ENCODE data around the gene AFF1.
"Not testable (repeated sequence)": the region's sequence is repeated elsewhere in the genome, so short reads cannot be mapped to it uniquely, and the experiment has no call there.

AFF1 gene

DNA sequence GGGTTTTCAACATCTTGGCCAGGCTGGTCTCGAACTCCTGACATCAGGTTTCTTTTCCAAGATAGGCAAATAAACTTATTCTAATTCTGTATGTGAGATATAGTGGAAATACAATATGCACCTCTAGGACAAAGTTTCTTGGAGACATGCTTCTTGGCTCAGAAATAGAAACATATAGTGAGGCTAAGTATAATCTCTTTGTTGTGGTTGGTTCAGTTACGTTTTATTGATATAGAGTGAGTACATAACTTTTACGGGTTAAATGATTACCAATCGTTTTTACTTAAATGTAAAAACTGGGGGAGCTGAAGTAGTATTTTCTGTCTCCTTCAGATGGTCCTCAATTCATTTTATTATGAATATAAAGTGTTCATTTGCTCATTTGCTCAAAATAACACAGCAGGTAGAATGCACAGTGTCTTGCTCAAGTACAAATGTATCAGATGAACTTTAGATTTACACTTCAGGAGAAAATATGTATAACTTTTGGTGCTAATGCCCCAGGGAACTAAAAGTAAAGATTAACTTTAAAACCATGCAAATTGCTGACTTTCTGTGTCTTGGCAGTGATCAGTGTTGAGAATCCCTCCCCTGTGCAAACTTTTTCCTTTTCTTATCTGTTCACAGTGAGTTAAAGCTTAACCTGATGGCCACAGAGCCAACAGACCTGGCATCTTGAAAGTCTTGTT is 77.6 kb downstream of the AFF1 start:
- DNase-seq = no peak

DNA sequence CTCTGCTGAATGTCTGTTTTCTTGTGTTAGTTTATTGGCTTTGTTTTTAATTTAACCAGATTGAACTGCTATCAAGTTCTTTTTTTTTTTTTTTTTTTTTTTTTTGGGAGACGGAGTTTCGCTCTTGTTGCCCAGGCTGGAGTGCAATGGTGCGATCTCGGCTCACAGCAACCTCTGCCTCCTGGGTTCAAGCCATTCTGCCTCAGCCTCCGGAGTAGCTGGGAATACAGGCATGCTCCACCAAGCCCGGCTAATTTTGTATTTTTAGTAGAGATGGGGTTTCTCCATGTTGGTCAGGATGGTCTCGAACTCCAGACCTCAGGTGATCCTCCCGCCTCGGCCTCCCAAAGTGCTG is 78.1 kb downstream of the AFF1 start:
- DNase-seq = not testable (repeated sequence)

DNA sequence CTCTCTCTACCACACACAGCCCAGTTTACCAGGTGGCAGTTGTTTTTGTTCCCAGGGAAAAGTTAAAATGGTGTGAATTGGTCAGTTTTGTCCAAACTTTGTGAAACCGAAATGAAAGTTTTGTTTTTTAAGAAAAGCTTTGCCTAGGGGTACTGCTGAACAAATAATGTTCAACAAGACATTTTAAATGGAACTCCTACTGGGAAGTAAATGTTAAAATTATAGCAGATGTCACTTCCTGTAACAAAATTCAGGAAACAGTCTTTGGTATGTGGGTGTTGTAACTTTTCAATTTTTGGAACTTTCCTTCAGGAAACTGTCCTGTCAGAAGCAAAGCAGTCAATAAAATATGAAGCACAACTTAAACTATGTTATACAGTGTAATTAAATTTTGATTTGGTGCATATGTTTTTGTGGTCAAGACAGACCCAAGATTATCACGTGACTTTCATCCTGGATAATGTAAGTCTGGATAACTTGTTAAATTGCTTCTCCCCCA is 79.5 kb downstream of the AFF1 start:
- no peak for DNase-seq

DNA sequence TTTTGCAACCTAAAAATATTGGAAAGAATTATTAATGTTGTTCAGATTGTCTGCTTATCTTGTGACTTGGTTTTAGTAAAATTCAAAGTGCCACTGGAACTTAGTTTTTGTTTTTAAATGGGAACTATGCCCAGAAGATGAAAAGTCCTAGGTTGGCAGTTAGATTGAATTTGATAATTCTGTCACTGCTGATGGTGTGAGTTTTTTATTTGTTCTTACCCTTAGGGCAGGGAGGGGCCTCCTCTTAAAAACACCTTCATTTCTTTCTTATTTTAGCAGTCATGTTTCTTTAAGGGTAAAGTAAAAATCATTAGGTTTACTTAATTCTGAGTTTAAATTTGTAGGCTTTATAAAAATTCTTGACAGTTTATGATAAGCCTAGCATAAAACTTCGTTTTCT is 80.6 kb downstream of the AFF1 start:
- no peak for DNase-seq

DNA sequence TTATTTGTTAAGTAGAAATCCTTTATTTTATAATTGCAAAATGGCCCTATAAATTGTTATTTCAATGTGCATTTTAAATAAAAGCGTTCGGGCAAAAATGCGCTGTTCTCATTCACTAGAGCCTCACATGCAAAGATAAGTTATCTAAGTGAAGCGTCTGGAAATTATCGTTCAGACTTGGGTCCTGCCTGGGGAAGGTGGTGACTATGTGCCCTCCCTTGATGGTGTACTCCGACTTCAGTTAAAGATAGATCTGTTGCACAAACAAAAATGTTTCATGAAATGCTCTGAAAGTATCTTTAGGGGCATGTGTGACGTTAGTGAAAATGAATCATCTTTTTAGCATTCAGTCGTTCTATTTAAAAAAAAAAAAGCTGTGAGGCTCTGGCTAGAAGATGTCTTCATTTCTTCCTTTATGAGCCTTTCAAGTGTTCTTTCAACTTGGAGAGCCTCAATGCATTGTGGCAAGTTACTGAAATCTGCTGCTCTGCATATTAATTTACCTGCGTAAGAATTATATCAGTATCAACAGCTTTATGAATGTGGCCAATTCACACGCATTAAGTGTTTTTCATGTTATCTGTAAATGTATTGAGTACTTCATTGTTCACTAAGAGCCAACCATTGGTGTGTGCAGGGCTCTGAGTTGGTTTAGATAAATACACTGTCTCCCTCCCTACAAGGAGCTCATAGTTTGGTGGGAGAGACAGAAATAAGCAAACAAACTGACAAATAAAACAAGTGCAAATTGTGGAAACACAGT is 83.0 kb downstream of the AFF1 start:
- DNase-seq = no peak

DNA sequence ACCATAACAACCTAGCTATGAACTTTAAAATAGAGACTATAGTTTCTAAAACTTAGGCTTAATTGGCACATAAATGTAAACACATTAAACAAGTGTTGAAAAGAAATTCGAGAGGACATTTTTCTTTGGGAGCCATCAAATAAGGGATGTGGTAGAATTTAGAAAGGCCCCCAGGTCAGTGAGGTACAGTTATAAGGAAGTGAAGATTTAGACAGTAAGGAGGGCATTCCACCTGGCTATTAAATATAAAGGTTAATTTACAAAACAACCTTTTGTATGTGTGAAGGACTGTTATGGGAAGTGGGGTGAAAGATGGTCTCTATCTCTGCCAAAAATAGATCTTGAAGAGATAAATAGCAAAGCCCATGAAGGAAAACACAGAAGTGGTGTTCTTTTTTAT is 83.9 kb downstream of the AFF1 start:
- DNase-seq = no peak

DNA sequence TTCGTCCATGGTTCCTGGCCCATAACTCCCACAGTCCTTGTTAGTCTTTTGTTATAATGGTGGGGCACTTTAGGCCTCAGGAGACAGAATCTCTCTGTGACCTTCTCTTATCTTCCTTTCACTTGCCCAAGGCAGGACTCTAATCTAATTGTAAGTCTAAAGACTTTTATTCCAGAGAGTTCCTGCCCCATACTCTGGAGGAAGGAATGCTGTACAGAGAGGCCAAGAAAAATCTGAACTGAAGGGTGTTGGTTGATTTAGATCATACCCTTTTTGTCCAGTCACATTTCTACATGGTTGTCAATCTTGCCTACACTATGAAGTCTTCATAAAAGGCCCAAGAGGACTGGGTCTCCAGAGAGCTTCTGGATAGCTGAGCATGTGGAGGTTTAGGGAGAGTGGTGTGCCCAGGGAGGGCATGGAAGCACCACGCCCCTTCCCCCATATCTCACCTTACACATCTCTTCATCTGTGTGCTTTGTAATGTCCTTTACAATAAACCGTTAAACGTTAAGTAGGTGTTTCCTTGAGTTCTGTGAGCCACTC is 84.5 kb downstream of the AFF1 start:
- DNase-seq = no peak

DNA sequence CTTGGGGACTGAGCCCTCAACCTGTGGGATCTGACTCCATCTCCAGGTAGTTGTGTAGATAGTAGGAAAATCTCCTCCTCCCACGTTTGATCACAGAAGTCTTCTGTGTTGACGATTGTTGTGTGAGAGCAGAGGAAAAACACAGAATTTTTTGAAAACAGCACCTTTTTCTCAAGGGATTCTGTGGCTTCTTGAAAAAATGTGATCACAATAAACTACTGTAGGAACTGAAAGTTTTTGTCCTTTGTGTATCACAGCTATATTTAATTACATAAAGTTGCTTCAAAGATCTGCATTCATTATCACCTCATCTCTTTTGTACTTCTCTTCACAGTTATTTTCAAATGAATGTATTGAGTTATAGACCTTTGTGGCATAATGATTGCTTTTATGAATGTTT is 85.1 kb downstream of the AFF1 start:
- no peak for DNase-seq

DNA sequence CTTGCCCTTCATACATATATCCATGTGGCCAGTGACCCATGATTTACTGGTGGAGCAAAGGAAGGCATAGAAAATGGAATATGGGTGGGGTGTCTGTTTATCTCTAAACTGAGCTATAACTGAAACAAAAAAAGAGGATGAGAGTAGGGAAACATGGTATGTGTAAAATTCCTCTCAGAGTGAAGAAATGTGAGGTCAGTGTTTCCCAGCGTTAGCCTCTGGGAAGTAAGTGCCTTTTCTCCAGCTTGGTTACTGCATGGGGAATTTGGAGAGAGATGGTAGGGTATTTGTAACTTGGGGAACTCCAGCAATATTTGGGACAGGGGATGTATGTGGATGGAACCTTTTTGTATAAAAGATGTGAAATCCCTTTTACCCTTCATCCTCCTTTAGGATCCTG is 89.4 kb downstream of the AFF1 start:
- no peak for DNase-seq

DNA sequence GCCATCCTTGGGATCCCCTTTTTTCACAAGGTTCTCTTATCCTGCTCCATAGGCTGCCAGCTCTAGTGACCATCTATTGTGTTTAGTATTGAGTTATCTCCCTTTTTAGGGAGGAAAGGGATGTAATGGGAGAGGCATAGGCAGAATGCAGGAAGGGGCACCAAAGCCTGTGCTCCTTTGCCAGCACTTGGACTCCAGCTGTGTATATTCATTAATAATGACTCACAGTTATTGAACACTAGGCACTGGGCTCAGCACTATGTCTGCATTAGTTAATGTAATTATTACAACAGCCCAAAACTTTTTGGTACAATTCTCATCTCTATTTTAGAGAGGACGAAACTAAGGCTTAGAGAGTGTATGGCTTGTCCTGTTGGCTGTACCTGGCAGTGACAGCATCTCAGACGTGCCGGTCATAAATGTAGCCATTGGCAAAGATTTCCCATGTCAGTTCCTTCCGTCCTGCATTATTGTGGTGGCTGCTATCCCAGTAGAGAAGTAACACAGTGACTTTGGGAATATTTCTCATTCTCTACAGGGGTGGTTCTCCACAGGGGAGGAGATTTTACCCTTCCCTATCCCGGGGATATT is 90.3 kb downstream of the AFF1 start:
- no peak for DNase-seq

DNA sequence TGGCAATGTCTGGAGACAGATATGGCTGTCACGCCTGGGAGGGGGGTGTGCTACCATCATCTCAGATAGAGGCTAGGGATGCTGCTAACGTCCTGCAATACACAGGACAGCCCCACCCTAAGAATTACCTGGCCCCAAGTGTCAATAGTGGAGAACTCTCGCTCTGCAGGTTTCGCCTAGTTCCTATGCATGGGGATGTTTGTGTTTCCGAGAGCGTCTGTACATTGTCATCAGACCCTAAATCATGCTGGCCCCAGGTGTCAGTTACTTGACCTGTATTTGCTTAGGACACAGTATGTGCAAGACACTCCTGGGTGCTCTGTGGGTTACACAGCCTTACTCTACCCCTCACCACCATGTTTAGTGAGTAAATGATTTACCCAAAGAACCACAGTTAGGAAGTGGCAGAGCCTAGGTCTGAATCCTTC is 90.8 kb downstream of the AFF1 start:
- DNase-seq = no peak

DNA sequence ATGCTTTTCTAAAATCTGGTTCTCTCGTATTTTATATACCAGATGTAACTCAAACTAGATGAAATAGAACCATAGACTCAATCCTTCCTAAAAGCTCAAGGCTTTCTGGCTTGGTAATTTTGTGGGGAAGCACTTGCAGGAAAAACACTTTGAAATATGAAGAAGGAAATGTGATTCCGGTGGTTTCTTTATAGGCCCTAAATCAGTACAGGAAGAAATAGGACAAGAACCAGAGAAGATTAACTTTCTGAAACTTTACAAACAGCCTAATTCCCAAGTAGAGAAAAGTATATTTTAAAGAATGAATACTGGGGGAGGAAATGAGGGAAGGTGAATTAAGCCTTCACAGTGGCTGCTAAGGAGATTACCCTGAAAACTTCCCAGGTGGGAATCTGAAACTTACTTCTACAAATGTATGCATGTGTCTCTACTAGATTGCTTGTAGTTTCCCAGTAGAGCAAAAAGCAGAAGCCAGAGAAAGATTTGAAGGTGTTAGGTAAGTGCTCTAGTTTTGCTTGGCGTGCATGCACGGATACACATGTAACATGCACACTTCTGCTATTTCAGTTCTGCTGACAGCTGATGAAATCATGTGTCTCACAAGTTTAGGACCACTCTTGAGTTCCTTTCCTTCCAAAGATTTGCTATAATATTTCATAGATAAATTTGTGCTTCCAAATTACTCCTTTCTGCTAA is 92.1 kb downstream of the AFF1 start:
- DNase-seq = no peak

DNA sequence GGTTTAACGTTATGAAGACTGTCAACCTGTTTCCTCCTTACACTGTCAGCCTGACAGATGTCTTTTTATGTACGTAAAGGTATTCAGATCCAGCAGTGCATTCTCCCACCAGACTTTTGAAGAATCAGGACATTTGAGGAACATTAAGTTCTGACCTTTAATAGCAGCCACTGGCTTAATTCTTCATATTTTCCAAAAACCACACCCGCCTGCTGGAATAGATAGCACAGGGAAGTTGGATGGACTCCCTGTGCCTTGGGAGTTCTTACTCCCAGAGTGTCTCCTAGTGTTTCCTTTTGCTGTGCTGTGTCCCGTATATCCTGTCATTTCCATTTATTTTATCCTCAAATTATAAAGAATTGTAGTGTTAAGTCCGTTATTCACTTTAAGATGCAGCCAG is 94.5 kb downstream of the AFF1 start:
- no peak for DNase-seq

DNA sequence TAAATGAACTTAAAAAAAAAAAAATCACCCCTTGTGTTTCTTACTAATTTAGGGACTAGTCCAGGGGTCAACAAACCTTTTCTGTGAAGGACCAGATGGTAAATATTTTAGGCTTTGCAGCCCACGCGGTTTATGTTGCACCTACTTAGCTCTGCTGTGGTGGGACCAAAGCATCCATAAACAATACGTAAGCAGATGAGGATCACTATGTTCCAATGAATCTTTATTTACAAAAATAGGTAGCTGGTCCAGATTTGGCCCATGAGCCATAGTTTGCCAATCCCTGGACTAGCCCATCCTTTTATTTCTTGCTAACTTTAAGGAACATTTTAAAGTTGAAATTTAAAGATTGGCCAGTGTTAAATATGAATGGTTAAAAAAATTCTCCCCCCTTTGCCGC is 95.3 kb downstream of the AFF1 start:
- DNase-seq = no peak

DNA sequence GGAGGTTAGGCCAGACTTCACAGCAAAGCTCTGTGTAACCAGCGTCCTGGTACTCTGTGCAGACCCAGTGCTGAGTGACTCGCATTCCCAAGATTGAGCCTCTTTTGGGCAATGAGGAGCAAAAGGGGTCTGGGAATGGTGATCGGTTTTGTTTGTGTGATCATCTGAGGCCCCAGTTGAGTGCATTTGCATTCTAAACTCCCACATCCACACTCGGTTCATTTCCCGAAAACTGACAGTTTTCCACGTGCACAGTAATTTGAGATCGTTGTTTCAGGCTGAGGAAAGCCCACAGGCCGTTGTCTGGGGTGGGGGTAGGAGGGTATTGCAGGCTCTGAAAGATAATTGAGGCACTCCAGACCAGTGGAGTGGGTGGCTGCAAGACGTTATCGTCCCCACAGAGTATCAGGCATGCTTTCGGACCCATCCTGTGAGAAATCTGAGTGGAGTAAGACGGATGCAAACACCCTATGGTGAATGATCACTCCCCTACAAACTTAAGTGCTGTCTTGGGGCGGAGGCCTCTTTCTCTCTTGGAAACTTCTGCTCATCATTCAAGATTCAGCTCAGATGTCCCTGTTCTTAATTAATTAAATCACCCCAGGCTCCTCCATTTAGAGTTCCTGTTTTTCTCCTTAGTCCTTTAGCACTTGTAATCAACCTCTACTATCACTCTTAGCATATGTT is 96.1 kb downstream of the AFF1 start:
- no peak for DNase-seq

DNA sequence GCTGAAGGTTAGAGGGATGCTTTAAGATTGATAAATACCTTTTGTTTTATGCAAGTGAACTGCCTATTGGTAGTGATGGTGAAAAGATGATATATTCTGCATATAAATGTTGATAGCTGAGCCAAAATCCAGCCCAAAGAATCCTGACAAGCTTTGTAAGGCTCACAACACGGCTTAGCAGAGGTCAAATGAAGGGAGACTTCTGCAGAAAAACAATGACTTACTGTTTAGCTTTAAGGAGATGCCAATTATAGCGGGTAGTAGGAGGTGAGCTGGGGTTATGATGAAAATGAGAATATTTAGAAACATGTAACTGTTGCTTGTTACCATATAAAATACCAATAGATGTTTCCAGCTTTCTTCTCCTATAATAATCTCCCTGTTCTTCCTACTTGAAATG is 97.1 kb downstream of the AFF1 start:
- DNase-seq = no peak

DNA sequence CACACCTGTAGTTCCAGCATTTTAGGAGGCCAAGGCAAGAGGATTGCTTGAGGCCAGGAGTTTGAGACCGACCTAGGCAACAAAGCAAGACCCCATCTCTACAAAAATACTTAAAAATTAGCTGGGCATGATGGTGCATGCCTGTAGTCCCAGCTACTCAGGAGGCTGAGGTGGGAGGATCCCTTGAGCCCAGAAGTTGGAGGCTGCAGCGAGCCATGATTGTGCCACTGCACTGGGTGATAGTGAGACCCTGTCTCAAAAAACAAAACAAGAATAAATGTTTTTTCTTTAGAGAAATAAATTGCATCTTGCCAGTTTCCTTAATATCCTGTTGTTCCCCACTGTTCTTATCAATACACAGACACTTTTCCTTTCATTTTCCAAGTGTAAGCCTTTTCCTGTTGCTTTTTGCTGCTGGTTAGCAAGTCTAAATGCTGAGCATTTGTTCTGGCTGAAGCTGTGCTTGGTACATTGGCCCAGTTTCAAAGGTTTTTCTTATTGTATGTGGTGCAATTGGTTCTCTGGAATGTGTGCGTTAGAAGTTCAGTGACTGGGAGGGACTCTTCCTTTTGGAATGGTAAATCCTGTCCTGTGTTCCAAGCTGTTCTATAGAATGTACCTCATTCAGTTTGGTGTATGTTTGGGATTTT is 98.2 kb downstream of the AFF1 start:
- DNase-seq = no peak

DNA sequence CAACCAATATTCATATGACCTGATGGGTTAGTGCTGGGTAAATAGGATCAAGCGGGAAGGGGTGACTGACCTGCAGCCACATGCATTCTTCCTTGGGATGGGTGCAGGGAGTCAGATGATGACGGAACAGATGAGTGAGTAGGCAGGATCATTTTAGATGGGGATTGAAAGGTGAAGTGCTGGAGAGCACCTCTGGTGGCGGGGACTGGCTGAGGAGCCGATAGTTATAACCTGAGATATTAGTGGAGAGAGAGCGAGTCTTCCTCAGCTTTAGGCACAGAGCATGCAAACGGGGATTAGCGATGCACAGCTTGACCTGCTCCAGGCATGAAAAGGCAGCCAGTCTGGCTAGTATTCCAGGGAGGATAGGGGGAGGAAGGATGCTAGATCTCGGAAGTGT is 99.1 kb downstream of the AFF1 start:
- DNase-seq = no peak

DNA sequence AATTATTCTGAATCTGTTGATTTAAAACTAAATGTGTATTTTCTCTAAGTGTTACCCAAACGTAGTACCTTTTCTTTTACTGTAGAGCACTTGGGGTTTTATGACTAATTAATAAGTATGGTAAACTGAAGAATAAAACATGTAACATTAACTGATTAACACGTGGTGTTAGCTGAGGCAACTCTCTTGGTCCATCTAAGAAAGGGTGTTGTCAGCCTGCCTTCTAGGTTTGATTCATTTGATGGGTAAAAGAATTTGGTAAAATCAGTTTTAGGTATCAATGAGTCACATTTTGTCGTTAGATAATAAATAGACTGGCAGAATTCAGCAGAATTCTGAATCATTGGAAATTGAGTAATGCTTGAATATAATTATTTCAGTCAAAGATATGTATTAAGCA is 99.7 kb downstream of the AFF1 start:
- DNase-seq = no peak

DNA sequence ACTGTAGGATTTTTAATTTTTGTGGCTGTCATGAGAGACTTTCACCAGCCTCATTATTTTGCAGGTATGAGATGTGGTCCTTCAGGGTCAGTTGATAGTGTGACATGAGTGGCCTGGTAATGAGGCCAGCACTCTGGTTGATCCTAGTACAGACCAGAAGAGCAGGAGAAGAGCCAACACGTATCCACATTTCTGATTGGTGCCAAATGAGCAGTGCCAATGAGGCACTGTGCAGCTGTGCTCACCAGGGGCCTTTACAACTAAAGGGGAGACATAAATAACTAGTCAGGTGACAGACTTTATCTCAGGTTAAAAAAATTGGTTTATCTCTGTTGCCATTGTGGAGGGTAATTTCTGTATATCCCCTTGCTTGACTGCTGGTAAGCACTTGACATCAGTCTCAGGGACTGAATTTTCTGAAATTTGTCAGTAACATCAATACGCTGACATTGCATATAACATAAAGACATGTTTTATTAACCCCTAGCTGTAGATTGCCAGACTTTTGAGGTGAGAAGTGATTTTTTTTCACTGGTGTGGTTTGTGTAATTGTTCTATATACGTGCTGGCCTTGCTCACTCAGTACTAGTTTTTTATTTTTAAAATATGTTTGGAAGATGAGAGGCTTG is 101.2 kb downstream of the AFF1 start:
- DNase-seq = peak; percentile 53

DNA sequence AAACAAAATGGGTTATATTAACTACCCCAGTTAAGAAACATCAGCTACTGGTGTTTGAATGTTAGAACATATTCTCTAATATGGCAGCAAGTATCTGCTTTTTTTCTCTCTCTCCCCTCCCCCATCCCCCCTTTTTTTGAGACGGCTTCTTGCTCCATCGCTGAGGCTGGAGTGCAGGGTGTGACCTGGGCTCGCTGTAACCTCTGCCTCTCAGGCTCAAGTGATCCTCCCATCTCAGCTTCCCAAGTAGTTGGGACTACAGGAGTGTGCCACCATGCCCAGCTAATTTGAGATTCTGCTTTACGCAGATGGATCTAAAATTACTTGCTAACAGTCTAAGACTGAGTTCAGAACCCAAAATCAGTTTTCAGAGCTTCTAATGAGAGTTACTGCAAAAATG is 101.9 kb downstream of the AFF1 start:
- no peak for DNase-seq

DNA sequence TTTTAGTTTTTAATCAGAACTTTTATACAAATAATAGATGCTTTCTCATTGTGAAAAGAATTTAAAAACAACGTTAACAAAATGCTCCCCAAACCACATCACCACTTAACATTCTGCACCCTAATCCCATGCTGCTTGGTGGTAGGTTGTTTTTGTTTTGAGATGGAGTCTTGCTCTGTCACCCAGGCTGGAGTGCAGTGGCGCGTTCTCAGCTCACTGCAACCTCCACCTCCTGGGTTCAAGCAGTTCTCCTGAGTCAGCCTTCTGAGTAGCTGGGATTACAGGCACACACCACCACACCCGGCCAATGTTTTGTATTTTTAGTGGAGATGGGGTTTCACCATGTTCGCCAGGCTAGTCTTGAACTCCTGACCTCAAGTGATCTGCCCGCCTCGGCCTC is 102.4 kb downstream of the AFF1 start:
- not testable (repeated sequence) for DNase-seq
